GM12875 (cell line): ENCODE data around the gene ADAMTSL5.
"Not testable (repeated sequence)": the region's sequence is repeated elsewhere in the genome, so short reads cannot be mapped to it uniquely, and the experiment has no call there.

Source experiments
- H3K4me3 ChIP-seq: one replicate; pipeline ENCODE4 v1.5.1; 2011; ENCODE audit warnings: low read depth, low read length, control low read depth
- CTCF ChIP-seq: IDR thresholded peaks from 2 replicates; pipeline ENCODE4 v1.5.1; 2011; ENCODE audit warnings: low read depth, mild to moderate bottlenecking, control low read depth, inconsistent platforms, low read length, moderate library complexity, borderline replicate concordance; ENCODE audit not compliant: insufficient read depth

The ADAMTSL5 gene

GRCh38 chr19:1524287-1524971 lies 11.6 kb upstream of the ADAMTSL5 start:
- TF ChIP-seq CTCF: no peak

DNA sequence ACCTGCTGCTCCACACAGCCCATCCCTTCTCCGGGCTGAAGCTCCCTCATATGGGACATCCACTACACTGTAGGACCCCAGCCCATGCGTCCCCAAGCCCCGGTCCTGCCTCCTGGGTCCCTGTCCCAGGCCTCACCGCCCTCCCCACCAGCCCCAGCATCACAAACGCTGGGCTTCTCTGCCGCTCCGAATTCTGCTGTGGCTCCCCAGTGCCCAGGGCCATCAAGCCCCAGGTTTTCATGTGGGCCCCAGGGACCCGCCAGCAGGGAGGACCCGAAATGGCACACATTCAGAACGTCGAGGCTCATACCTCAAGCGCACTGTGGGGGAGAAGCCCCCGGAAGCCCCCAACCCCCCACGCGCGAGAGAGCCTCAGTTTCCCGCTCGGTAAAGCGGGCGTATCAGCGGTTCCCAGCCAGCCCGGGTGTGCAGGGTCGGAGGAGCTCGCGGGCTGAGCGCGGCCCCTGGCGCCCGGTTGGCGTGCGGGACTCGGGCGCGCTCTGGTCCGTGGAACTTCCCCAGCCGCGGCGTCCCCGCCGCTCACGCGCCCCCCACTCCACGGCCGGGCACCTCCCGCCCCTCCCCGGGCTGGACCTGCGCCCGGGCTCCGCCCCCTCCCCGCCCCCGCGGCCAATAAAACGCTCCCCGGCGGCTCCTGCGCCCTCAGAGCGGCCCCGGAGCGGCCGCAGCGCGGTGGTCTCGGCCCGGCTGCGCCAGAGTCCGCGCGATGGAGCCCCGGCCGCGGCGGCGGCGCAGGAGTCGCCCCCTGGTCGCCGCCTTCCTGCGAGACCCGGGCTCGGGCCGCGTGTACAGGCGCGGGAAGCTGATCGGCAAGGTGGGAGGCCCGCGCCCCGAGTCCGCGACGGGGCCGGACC lies 10.8 kb upstream of the ADAMTSL5 start, which contains the start of gene PLK5:
Gene PLK5, plus strand, starts transcription at position 666 of the 875 bp plus-strand sequence. CDS start 2,920 bp downstream, outside the sequence.
- no peak within 1 kb of the TSS for H3K4me3 ChIP-seq
- TF ChIP-seq CTCF: no peak

More at GRCh38 chr19:1524287-1524971, 11.6 kb upstream of the ADAMTSL5 start:
- H3K4me3 ChIP-seq: no peak overlapping the region

GRCh38 chr19:1522838-1523237 lies 10.0 kb upstream of the ADAMTSL5 start:
- no peak for TF ChIP-seq CTCF
- no peak overlapping the region for H3K4me3 ChIP-seq

DNA sequence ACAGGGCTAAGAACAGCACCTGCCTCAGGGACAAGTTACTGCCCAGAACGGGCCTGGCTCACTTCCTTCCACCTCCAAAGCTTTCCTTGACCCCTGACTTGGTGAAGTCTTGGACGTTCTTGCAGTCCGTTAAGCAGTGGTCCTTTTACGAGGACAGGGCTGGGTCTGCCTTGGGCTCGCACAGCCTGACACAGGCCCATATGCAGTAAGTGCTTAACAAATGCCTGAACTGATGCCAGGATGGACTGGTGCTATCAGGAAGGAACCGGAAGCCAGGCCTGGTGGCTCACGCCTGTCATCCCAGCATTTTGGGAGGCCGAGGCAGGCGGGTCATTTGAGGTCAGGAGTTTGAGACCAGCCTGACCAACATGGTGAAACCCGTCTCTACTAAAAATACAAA lies 9.2 kb upstream of the ADAMTSL5 start:
- H3K4me3 ChIP-seq: no peak overlapping the region
- TF ChIP-seq CTCF: no peak

DNA sequence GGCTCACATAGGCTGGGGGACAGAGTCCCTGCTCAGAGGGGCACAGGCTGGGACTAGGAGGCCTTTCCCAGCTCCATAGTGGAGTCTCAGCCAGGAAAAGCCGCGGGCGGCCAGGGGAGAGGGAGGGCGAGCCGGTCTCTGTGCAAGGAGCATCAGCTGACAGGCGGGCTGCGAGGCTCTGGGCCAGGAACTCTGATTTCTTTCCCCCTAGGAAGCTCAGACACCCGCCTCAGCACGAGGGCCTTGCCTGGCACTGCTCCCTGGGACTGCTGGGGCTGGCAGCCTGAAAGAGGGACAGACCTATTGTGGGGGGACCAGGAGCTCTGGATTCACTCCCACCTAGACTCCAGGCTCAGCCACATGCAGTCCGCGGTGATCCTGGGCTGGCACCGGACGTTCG lies 8.8 kb upstream of the ADAMTSL5 start:
- H3K4me3 ChIP-seq: no peak overlapping the region
- no peak for TF ChIP-seq CTCF

GRCh38 chr19:1520203-1520780 lies 7.5 kb upstream of the ADAMTSL5 start:
- no peak overlapping the region for H3K4me3 ChIP-seq
- no peak for TF ChIP-seq CTCF

GRCh38 chr19:1519802-1520201 lies 7.0 kb upstream of the ADAMTSL5 start:
- H3K4me3 ChIP-seq: not testable (repeated sequence)
